Lung (tissue), 12 donors: ENCODE data around the gene PTPRN2. TPM values are rescaled to one million over a fixed set of nuclear protein-coding genes. Genes with fewer than 3 reads are reported as not detected.

Experiments used
- ATAC-seq: fragments of 200-7000 bp; cut with Tn5 transposase; one replicate; pipeline ENCODE4 v1.9.1; 2020; ENCODE audit warnings: moderate number of reproducible peaks; ENCODE audit not compliant: insufficient read depth, low FRiP score
- DNase-seq, 3 donors: peaks; one replicate each; pipeline ENCODE4 v3.0.0-alpha.2; 2013 to 2017
- H3K27ac ChIP-seq, 2 donors: one replicate each; pipeline ENCODE4 v1.5.1; 2013; ENCODE audit warnings: mild to moderate bottlenecking in 2 of 2, moderate library complexity in 2 of 2, control low read depth in 1 of 2, inconsistent platforms in 1 of 2, low read depth in 1 of 2, low read length in 1 of 2
- H3K27me3 ChIP-seq, 3 donors: one replicate each; pipeline ENCODE4 v1.5.1; 2013; ENCODE audit warnings: low read length in 2 of 3; ENCODE audit not compliant: control insufficient read depth in 3 of 3, insufficient read depth in 3 of 3
- H3K36me3 ChIP-seq, 4 donors: one replicate each; pipeline ENCODE4 v1.5.1; 2013; ENCODE audit warnings: low read length in 4 of 4, mild to moderate bottlenecking in 1 of 4, moderate library complexity in 1 of 4; ENCODE audit not compliant: control insufficient read depth in 4 of 4, insufficient read depth in 4 of 4
- H3K4me1 ChIP-seq, 5 donors: one replicate each; pipeline ENCODE4 v1.5.1; 2013; ENCODE audit warnings: low read length in 5 of 5, mild to moderate bottlenecking in 2 of 5, moderate library complexity in 1 of 5; ENCODE audit not compliant: control insufficient read depth in 5 of 5, insufficient read depth in 5 of 5
- H3K4me3 ChIP-seq: one replicate; pipeline ENCODE4 v1.5.1; 2013; ENCODE audit warnings: mild to moderate bottlenecking, control low read depth, moderate library complexity
- H3K9ac ChIP-seq, 2 donors: one replicate each; pipeline ENCODE4 v1.5.1; 2013; ENCODE audit warnings: low read length in 2 of 2, control low read depth in 1 of 2; ENCODE audit not compliant: insufficient read depth in 1 of 2
- H3K9me3 ChIP-seq, 4 donors: one replicate each; pipeline ENCODE4 v1.5.1; 2013; ENCODE audit warnings: low read length in 3 of 4, mild to moderate bottlenecking in 1 of 4, moderate library complexity in 1 of 4; ENCODE audit not compliant: control insufficient read depth in 4 of 4, insufficient read depth in 3 of 4
- WGBS, 2 donors: extraction: QIAGEN DNeasy Blood & Tissue Kit; methylation state at CpG; one replicate each; pipeline ENCODE4 v1.1.7; 2013; 5-methylcytosine and 5-hydroxymethylcytosine counted together
- polyA plus RNA-seq, 2 donors: library from polyadenylated mRNA; stranded (reverse); fragments of 200-250 nt; gene quantifications; one replicate each; pipeline ENCODE4 v1.2.1, GENCODE V29; 2013
- total RNA-seq, 2 donors: library from RNA; depleted of rRNA in 1 of 2; stranded (reverse); fragments of >200 nt in 1 of 2; gene quantifications; one replicate each; pipeline ENCODE4 v1.2.1, GENCODE V29; 2014 to 2021
- TF ChIP-seq, protein P1 (sequence below): IDR thresholded peaks from 2 replicates; pipeline ENCODE4 v1.5.1; 2012; ENCODE audit warnings: mild to moderate bottlenecking; ENCODE audit errors: control extremely low read depth, extremely low read depth
- donor health status: control.
- donor health status: control.
- donor health status: Bipolar disorder and iron deficiency.
- donor health status: healthy.
- donor health status: DM: yes; HTN: yes; CAD: no.

Gene PTPRN2
- total and polyA plus RNA-seq, 4 donors: 2.1 to 7.4 (median 4.4) TPM

- DNase-seq (no peak), ATAC-seq (no peak)
- H3K9ac ChIP-seq: no peak overlapping the region
These were observed 935.3 kb downstream of the PTPRN2 start for GRCh38 chr7:157652161-157652953.

DNA sequence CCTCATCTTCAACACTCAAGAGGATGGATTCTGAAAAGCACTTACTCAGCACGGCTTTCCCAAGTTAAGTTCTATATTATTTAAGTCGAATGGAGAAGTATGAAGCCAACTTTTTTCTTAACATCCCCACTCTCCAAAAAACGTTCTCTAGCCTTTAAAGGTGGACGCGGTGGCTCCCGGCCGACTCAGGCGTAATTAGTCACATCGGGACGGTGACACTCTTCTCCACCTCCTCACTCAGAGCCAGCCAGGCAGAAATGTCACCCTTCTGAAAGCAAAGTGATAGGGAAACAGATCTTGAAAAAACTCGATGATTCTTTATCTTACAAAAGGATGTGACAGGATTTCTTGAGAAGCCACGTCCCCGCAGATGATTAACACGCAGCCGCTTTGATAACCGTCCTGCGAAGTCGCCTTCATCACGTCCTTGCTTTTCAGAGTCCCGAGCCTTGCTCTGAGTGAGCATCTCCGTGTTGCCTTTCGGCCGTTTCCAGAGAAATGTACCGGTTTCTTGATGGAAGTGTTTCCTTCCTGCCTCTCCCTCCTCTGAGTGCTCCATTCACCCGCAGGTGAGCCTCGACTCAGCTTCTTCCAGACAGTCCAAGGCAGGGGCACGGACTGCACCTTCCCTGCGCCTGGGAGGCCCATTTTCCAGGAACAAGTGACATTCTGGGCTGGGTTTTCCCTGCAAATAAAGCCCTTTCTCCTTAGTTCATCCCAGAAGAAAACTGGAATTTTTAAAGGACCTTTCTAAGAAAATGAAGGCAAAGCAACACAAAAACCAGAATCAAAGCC lies 936.1 kb downstream of the PTPRN2 start:
- Histone ChIP-seq H3K4me1 (no peaks in the 10 kb centered on the region), H3K9ac (no peak overlapping the region), H3K36me3 (no peaks in the 10 kb centered on the region), H3K9me3 (peaks cover 0 to 3% (median 0%) of the 10 kb centered on the region in 4 donors), H3K27ac (no peak overlapping the region), H3K4me3 (no peak overlapping the region), H3K27me3 (no peaks in the 10 kb centered on the region)
- 74 to 87% methylated on average over 28 of the region's 28 CpGs for WGBS, 2 donors
- ATAC-seq (no peak), DNase-seq (no peak)
- TF ChIP-seq, protein P1, sequence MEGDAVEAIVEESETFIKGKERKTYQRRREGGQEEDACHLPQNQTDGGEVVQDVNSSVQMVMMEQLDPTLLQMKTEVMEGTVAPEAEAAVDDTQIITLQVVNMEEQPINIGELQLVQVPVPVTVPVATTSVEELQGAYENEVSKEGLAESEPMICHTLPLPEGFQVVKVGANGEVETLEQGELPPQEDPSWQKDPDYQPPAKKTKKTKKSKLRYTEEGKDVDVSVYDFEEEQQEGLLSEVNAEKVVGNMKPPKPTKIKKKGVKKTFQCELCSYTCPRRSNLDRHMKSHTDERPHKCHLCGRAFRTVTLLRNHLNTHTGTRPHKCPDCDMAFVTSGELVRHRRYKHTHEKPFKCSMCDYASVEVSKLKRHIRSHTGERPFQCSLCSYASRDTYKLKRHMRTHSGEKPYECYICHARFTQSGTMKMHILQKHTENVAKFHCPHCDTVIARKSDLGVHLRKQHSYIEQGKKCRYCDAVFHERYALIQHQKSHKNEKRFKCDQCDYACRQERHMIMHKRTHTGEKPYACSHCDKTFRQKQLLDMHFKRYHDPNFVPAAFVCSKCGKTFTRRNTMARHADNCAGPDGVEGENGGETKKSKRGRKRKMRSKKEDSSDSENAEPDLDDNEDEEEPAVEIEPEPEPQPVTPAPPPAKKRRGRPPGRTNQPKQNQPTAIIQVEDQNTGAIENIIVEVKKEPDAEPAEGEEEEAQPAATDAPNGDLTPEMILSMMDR: no peak

More at GRCh38 chr7:157652161-157652953, 935.3 kb downstream of the PTPRN2 start:
- Histone ChIP-seq H3K27ac (no peak overlapping the region), H3K4me3 (no peak overlapping the region), H3K4me1 (no peaks in the 10 kb centered on the region), H3K9me3 (peaks cover 0 to 3% (median 0%) of the 10 kb centered on the region in 4 donors), H3K36me3 (no peaks in the 10 kb centered on the region), H3K27me3 (no peaks in the 10 kb centered on the region)
- WGBS, 2 donors: 86 to 90% methylated on average over 17 to 18 of the region's 18 CpGs
- TF ChIP-seq, protein P1: no peak

- Histone ChIP-seq H3K36me3 (no peaks in the 10 kb centered on the region), H3K9ac (no peak overlapping the region), H3K4me1 (no peaks in the 10 kb centered on the region), H3K27me3 (no peaks in the 10 kb centered on the region), H3K27ac (no peak overlapping the region), H3K4me3 (no peak overlapping the region), H3K9me3 (peaks cover 0 to 2% (median 0%) of the 10 kb centered on the region in 4 donors)
- TF ChIP-seq, protein P1: no peak
- no peak for DNase-seq
- 93 to 94% methylated on average over 19 of the region's 19 CpGs for WGBS, 2 donors
- ATAC-seq: no peak
These were observed 936.8 kb downstream of the PTPRN2 start for GRCh38 chr7:157650801-157651200.
